ENCODE results near the gene ANKRD33B.
"Not testable (repeated sequence)": the region's sequence is repeated elsewhere in the genome, so short reads cannot be mapped to it uniquely, and the experiment has no call there.

ANKRD33B gene

GRCh38 chr5:10537624-10538023, 26.2 kb upstream of the ANKRD33B start:
- DNase-seq (ENCODE audit: low read depth): no peak

GRCh38 chr5:10538103-10538788, 25.6 kb upstream of the ANKRD33B start:
- DNase-seq (ENCODE audit: low read depth): no peak

GRCh38 chr5:10538789-10539686, 24.8 kb upstream of the ANKRD33B start:
- DNase-seq (ENCODE audit: low read depth): no peak

- DNase-seq (ENCODE audit: low read depth): no peak
These were observed 24.2 kb upstream of the ANKRD33B start for GRCh38 chr5:10539687-10539998.

GRCh38 chr5:10540036-10540544, 23.8 kb upstream of the ANKRD33B start:
- DNase-seq (ENCODE audit: low read depth): no peak

- no peak for DNase-seq (ENCODE audit: low read depth)
These were observed 22.8 kb upstream of the ANKRD33B start for GRCh38 chr5:10540951-10541646.

- no peak for DNase-seq (ENCODE audit: low read depth)
These were observed 21.8 kb upstream of the ANKRD33B start for GRCh38 chr5:10542055-10542550.

- DNase-seq (ENCODE audit: low read depth): no peak
These were observed 20.3 kb upstream of the ANKRD33B start for GRCh38 chr5:10543585-10544040.

- no peak for DNase-seq (ENCODE audit: low read depth)
These were observed 18.8 kb upstream of the ANKRD33B start for GRCh38 chr5:10545084-10545483.

- DNase-seq (ENCODE audit: low read depth): no peak
These were observed 17.7 kb upstream of the ANKRD33B start for GRCh38 chr5:10546186-10546585.

- DNase-seq (ENCODE audit: low read depth): no peak
These were observed 15.3 kb upstream of the ANKRD33B start for GRCh38 chr5:10548418-10549122.

- DNase-seq (ENCODE audit: low read depth): not testable (repeated sequence)
These were observed 14.8 kb upstream of the ANKRD33B start for GRCh38 chr5:10549123-10549514.

- DNase-seq (ENCODE audit: low read depth): no peak
These were observed 13.5 kb upstream of the ANKRD33B start for GRCh38 chr5:10550222-10550995.

GRCh38 chr5:10551782-10552138, 12.1 kb upstream of the ANKRD33B start:
- DNase-seq (ENCODE audit: low read depth): no peak

- no peak for DNase-seq (ENCODE audit: low read depth)
These were observed 11.4 kb upstream of the ANKRD33B start for GRCh38 chr5:10552183-10553143.

GRCh38 chr5:10553476-10553875, 10.4 kb upstream of the ANKRD33B start:
- no peak for DNase-seq (ENCODE audit: low read depth)

- no peak for DNase-seq (ENCODE audit: low read depth)
These were observed 8.6 kb upstream of the ANKRD33B start for GRCh38 chr5:10555277-10555684.

GRCh38 chr5:10556289-10556807, 7.5 kb upstream of the ANKRD33B start:
- DNase-seq (ENCODE audit: low read depth): no peak

GRCh38 chr5:10556893-10557746, 6.8 kb upstream of the ANKRD33B start:
- no peak for DNase-seq (ENCODE audit: low read depth)

Data from stimulated activated CD8-positive, alpha-beta memory T cell treated with anti-CD3 and anti-CD28 coated beads, Interleukin-15, amount 100 ng/mL, for 1 hour (primary cell).